Heart left ventricle (tissue), 16 donors: ENCODE data around the gene SLC16A9. TPM values are rescaled to one million over a fixed set of nuclear protein-coding genes. Genes with fewer than 3 reads are reported as not detected.

Experiments used
- ATAC-seq, 4 donors: fragments of 200-7000 bp; cut with Tn5 transposase; one replicate each; pipeline ENCODE4 v1.9.1; 2020 to 2022; ENCODE audit warnings: moderate library complexity in 4 of 4, mild to moderate bottlenecking in 3 of 4, moderate number of reproducible peaks in 1 of 4
- DNase-seq, 5 donors: peaks; one replicate each; pipeline ENCODE4 v3.0.0-alpha.2; 2020
- H3K27ac ChIP-seq, 12 donors: fragments of 200-600 bp; sonication (generic) in 4 of 12; one replicate each; pipeline versions ENCODE4 v1.5.0 to v1.8.0; 2016 to 2022; ENCODE audit warnings: mild to moderate bottlenecking in 2 of 12
- H3K27me3 ChIP-seq, 9 donors: fragments of 200-600 bp; sonication (generic) in 2 of 9; one replicate each; pipeline versions ENCODE4 v1.5.1 to v1.8.0; 2016 to 2022; ENCODE audit warnings: mild to moderate bottlenecking in 3 of 9
- H3K36me3 ChIP-seq, 9 donors: fragments of 200-600 bp; sonication (generic) in 2 of 9; one replicate each; pipeline versions ENCODE4 v1.5.0 to v1.8.0; 2018 to 2022; ENCODE audit warnings: mild to moderate bottlenecking in 2 of 9
- H3K4me1 ChIP-seq, 12 donors: fragments of 200-600 bp; sonication (generic) in 4 of 12; one replicate each; pipeline versions ENCODE4 v1.5.0 to v1.8.0; 2016 to 2022; ENCODE audit warnings: mild to moderate bottlenecking in 3 of 12
- H3K4me3 ChIP-seq, 12 donors: fragments of 200-600 bp; sonication (generic) in 4 of 12; one replicate each; pipeline versions ENCODE4 v1.5.0 to v1.8.0; 2017 to 2022; ENCODE audit warnings: mild to moderate bottlenecking in 9 of 12, moderate library complexity in 4 of 12
- H3K9me3 ChIP-seq, 12 donors: fragments of 200-600 bp; sonication (generic) in 4 of 12; one replicate each; pipeline versions ENCODE4 v1.5.0 to v1.8.0; 2016 to 2022; ENCODE audit warnings: mild to moderate bottlenecking in 1 of 12
- POLR2A ChIP-seq, 2 donors: fragments of 450-650 bp; IDR thresholded peaks; one replicate each; pipeline ENCODE4 v1.6.1; 2017; ENCODE audit warnings: antibody characterized with exemption in 2 of 2, mild to moderate bottlenecking in 2 of 2, moderate library complexity in 2 of 2
- WGBS, 4 donors: extraction: QIAGEN DNeasy Blood & Tissue Kit in 2 of 4; methylation state at CpG; one replicate each; pipeline versions ENCODE4 v1.1.5 to v1.1.7; 2013 to 2018; 5-methylcytosine and 5-hydroxymethylcytosine counted together
- intact Hi-C, 10 donors: fragments of 100-400 bp; cut with DNase I; formaldehyde crosslinking; loops; one replicate each; pipeline versions ENCODE4 v1.11.1 to v1.14.2; 2022
- polyA plus RNA-seq, 2 donors: library from polyadenylated mRNA; stranded (reverse); fragments of 200-250 nt; gene quantifications; one replicate each; pipeline ENCODE4 v1.2.3, GENCODE V29; 2013
- total RNA-seq, 9 donors: library from RNA; depleted of rRNA in 2 of 9; stranded (reverse); fragments of >200 nt in 2 of 9; fragmentation: NEBNext Ultra II Directional in 3 of 9; extraction: Animal tissue kit (Norgen Biotek cat#: 25700) in 3 of 9; gene quantifications; one replicate each; pipeline versions ENCODE4 v1.1.0 to v1.2.4, GENCODE V29; 2016 to 2023
- TF ChIP-seq, protein P1 (sequence below), 12 donors: fragments of 200-600 bp; sonication (generic) in 4 of 12; IDR thresholded peaks; one replicate each; pipeline versions ENCODE4 v1.5.0 to v1.8.0; 2018 to 2022; ENCODE audit warnings: antibody characterized with exemption in 12 of 12, mild to moderate bottlenecking in 5 of 12
- donor health status: ischemic (EF 13 %, LVEDD 7.1; RV severe dilation, severe dysfunction).
- donor health status: healthy with polysubstance abuse.
- donor health status: DM: no; HTN: yes; CAD: no.
- donor health status: DM: no; HTN: no; CAD: no.
- donor health status: ischemic (EF 25% LVEDD 6.9; RV normal size, moderate dysfunction).
- donor health status: ischemic (EF 25% LVEDD 5.7; RV mildly dilated, moderate dysfunction).
- donor health status: healthy.
- donor health status: DM: yes; HTN: yes; CAD: no.
- donor health status: ischemic (EF 35%, LVEDD 5.7; RV mildly dilated, moderate dysfunction).
- donor health status: nonischemic (EF 11% LVEDD 7.7; RV severe dilation, severe dysfunction).
- donor health status: DM: yes; HTN: yes; CAD: no.
- donor health status: PGD.
- donor health status: ischemic (EF 29% LVEDD 5.4; RV normal size, mild dysfunction).
- donor health status: nonischemic (EF 23%, LVEDD 6.1; RV moderate dilation, normal function).

SLC16A9 gene
- total and polyA plus RNA-seq, 11 donors, result 0.07 to 3.0 (median 0.63) TPM

DNA sequence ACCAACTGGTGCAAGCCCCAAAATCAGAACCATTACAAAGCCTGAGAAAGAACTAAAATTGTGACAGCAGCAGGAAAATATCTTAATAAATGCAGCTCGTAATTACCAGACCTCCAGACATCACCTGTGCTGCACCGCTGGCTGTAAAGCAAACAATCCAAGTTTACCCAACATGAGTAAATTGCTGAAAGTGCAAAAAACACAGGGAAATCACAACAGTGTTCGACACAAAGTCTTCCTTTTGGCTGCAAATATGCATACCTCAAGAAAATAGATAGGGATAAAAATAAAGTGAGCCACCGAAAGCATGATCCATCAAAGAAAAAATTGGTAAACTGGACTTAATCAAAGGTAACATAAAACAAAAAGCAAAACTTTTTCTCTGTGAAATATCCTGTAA is 101.7 kb downstream of the SLC16A9 start:
- no peak for ATAC-seq
- TF ChIP-seq POLR2A (IDR thresholded peaks at IDR 0.05), result no peak
- TF ChIP-seq, protein P1, sequence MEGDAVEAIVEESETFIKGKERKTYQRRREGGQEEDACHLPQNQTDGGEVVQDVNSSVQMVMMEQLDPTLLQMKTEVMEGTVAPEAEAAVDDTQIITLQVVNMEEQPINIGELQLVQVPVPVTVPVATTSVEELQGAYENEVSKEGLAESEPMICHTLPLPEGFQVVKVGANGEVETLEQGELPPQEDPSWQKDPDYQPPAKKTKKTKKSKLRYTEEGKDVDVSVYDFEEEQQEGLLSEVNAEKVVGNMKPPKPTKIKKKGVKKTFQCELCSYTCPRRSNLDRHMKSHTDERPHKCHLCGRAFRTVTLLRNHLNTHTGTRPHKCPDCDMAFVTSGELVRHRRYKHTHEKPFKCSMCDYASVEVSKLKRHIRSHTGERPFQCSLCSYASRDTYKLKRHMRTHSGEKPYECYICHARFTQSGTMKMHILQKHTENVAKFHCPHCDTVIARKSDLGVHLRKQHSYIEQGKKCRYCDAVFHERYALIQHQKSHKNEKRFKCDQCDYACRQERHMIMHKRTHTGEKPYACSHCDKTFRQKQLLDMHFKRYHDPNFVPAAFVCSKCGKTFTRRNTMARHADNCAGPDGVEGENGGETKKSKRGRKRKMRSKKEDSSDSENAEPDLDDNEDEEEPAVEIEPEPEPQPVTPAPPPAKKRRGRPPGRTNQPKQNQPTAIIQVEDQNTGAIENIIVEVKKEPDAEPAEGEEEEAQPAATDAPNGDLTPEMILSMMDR (IDR thresholded peaks at IDR 0.05), result no peak
- no peak for DNase-seq
- 82 to 90% (median 83%) methylated on average over 4 of the region's 4 CpGs for WGBS, 4 donors
- intact Hi-C loops, result no loop called here
- H3K4me1 ChIP-seq, result no peaks in the 10 kb centered on the region
- no peak overlapping the region for H3K4me3 ChIP-seq
- no peak overlapping the region for H3K27ac ChIP-seq
- H3K27me3 ChIP-seq, result no peaks in the 10 kb centered on the region
- H3K9me3 ChIP-seq, result no peaks in the 10 kb centered on the region
- H3K36me3 ChIP-seq, result no peaks in the 10 kb centered on the region

DNA sequence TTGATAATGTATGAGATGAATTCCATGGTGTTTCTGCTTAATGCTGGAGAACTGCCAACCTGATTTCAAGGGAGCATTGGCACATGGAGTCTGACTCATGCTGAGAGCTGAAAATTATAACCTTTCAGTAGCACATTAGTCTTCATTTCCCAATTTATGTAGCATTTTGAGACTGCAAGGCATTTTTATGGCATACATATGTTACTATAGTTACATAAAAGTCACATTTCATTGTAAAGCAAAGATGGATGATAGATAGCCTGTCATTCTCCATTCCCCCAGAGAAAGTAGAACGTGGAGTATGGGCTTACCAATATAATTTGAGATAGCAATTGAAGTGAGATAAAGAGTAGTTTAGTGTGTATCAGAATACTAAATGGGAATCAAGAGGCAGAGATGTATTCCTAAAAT is 103.1 kb downstream of the SLC16A9 start:
- no peak overlapping the region for H3K27ac ChIP-seq
- WGBS, 4 donors, result 61 to 74% (median 68%) methylated on average over 1 of the region's 1 CpG
- no peak overlapping the region for H3K4me3 ChIP-seq

DNA sequence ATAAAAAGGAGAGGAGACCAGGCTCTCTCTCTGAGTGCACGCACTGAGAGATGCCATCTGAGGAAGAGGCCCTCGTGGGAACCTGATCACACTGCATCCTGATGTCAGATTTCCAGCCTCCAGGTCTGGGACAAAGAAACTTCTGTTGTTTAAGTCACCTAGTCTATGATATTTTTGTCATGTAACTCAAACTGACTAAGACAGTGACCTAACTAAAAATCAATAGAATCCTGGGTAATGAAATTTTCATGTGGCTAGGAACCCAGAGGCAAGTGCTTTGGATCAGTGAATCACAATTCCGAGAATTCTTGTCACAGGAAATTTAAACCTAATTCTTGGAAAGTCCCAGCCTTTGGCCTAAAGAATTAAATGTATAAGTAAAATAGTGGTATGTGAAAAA is 107.7 kb downstream of the SLC16A9 start:
- TF ChIP-seq, protein P1 (IDR thresholded peaks at IDR 0.05), result no peak
- no peak for TF ChIP-seq POLR2A (IDR thresholded peaks at IDR 0.05)
- ATAC-seq, result no peak
- no peak overlapping the region for H3K27ac ChIP-seq
- no peaks in the 10 kb centered on the region for H3K27me3 ChIP-seq
- no peaks in the 10 kb centered on the region for H3K9me3 ChIP-seq
- no peaks in the 10 kb centered on the region for H3K4me1 ChIP-seq
- WGBS, 4 donors, result 68 to 80% (median 74%) methylated on average over 3 of the region's 3 CpGs
- DNase-seq, result no peak
- no peaks in the 10 kb centered on the region for H3K36me3 ChIP-seq
- H3K4me3 ChIP-seq, result no peak overlapping the region
- intact Hi-C loops, result no loop called here

More for the DNA sequence above, 103.1 kb downstream of the SLC16A9 start:
- DNase-seq (no peak), ATAC-seq (no peak)
- TF ChIP-seq, protein P1 (IDR thresholded peaks at IDR 0.05), result no peak
- TF ChIP-seq POLR2A (IDR thresholded peaks at IDR 0.05), result no peak
- H3K9me3 ChIP-seq, result no peaks in the 10 kb centered on the region
- intact Hi-C loops, result no loop called here
- no peaks in the 10 kb centered on the region for H3K27me3 ChIP-seq
- no peaks in the 10 kb centered on the region for H3K4me1 ChIP-seq
- H3K36me3 ChIP-seq, result no peaks in the 10 kb centered on the region

Other genes with a start within 250 kb of the SLC16A9 start
- 1 to 10 TPM in 1 of 9 donors, not detected in 8; 2.2 TPM for gene MRLN, start 43.6 kb upstream of the SLC16A9 start, total RNA-seq
- gene MRLN, start 43.6 kb upstream of the SLC16A9 start, polyA plus RNA-seq, result not detected
- 10 to 100 TPM; 13.8 to 47.1 (median 20.2) TPM for gene CCDC6, start 196.7 kb upstream of the SLC16A9 start, total RNA-seq
- gene CCDC6, start 196.7 kb upstream of the SLC16A9 start, polyA plus RNA-seq, result 10 to 100 TPM in 1 of 2 donors, 1 to 10 TPM in 1; 3.7 to 17.3 TPM